C4-2B (cell line): ENCODE results near the gene CD300E.
"Not testable (repeated sequence)": the region's sequence is repeated elsewhere in the genome, so short reads cannot be mapped to it uniquely, and the experiment has no call there.

Source experiments
- H3K27ac ChIP-seq: fragments of 450-650 bp; 2 replicates; pipeline ENCODE4 v1.5.1; 2017
- CTCF ChIP-seq: fragments of 450-650 bp; conservative IDR thresholded peaks from 2 replicates; pipeline ENCODE4 v1.5.1; 2017; ENCODE audit warnings: mild to moderate bottlenecking
- ZFX ChIP-seq: fragments of 450-650 bp; IDR thresholded peaks from 2 replicates; pipeline ENCODE4 v1.6.1; 2017

The CD300E gene

GRCh38 chr17:74633326-74633725 lies 9.8 kb upstream of the CD300E start:
- TF ChIP-seq ZFX: no peak
- TF ChIP-seq CTCF: no peak
- H3K27ac ChIP-seq: no peak overlapping the region

- TF ChIP-seq ZFX (no peak), CTCF (no peak)
- H3K27ac ChIP-seq: no peak overlapping the region
Observed at GRCh38 chr17:74632617-74633016, 9.1 kb upstream of the CD300E start.

- TF ChIP-seq ZFX (no peak), CTCF (no peak)
- no peak overlapping the region for H3K27ac ChIP-seq
Observed at GRCh38 chr17:74631468-74632450, 8.2 kb upstream of the CD300E start.

- not testable (repeated sequence) for H3K27ac ChIP-seq
Observed at GRCh38 chr17:74630251-74630650, 6.7 kb upstream of the CD300E start.

GRCh38 chr17:74625661-74626060 lies 2.1 kb upstream of the CD300E start:
- H3K27ac ChIP-seq: no peak overlapping the region
- TF ChIP-seq CTCF: no peak
- no peak for TF ChIP-seq ZFX

GRCh38 chr17:74624131-74624530 lies 593 bp upstream of the CD300E start:
- H3K27ac ChIP-seq: no peak overlapping the region
- no peak for TF ChIP-seq CTCF
- TF ChIP-seq ZFX: no peak

GRCh38 chr17:74619077-74619673 lies 4.4 kb downstream of the CD300E start:
- no peak for TF ChIP-seq CTCF
- no peak for TF ChIP-seq ZFX
- no peak overlapping the region for H3K27ac ChIP-seq
